ENCODE measurements around the gene SAFB2. TPM values are rescaled to one million over a fixed set of nuclear protein-coding genes. Genes with fewer than 3 reads are reported as not detected.

SAFB2 gene
- total and polyA plus RNA-seq, 2 donors from 2014 or later, result 67.1 to 113 TPM

- H3K27me3 ChIP-seq (ENCODE audit: control insufficient read depth, insufficient read depth, low read length), result no peaks in the 10 kb centered on the region
- H3K4me3 ChIP-seq (ENCODE audit: low read length in 3 of 3), result no peak overlapping the region
- DNase-seq, result no peak
- H3K4me1 ChIP-seq (ENCODE audit: control insufficient read depth in 2 of 3, insufficient read depth in 2 of 3, low read depth in 1 of 3, low read length in 3 of 3), result peaks cover 0 to 4% (median 0%) of the 10 kb centered on the region in 3 donors
- no peaks in the 10 kb centered on the region for H3K9me3 ChIP-seq (ENCODE audit: control insufficient read depth in 2 of 3, insufficient read depth in 1 of 3, low read length in 3 of 3)
- intact Hi-C loops (cut with DNase I), result no loop called here
- peaks cover 8 to 74% (median 50%) of the 10 kb centered on the region in 3 donors for H3K36me3 ChIP-seq (ENCODE audit: control insufficient read depth in 2 of 3, insufficient read depth in 3 of 3, low read length in 3 of 3)
- H3K9ac ChIP-seq (ENCODE audit: low read length in 3 of 3), result no peak overlapping the region
- FAIRE-seq, result no peak
- no peak for TF ChIP-seq CTCF (IDR thresholded peaks at IDR 0.05; ENCODE audit: borderline replicate concordance, extremely low read depth, insufficient read depth)
- H3K27ac ChIP-seq (ENCODE audit: low read depth in 2 of 2, low read length in 2 of 2), result no peak overlapping the region
Observed at GRCh38 chr19:5654931-5655330, 32.4 kb upstream of the SAFB2 start.

DNA sequence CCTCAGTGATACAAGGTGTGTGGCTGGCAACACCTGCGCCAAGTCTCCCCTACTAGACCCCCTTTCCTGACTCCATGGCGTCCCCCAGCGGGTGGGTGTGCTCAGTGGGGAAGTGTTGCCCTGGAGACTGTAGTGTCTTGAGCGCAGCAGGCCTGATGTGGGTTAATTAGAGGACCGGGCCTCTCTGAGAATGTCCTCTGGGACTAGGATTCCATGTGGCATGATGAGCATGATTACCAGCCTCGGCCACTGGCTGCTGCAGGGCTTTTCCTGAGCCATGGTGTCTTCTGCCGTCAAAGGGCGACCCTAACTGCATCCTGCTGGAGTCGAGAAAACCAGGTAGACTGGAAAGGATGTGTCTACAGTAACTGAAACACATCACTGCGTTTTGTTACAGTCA, 29.7 kb upstream of the SAFB2 start:
- no peak for TF ChIP-seq CTCF (IDR thresholded peaks at IDR 0.05; ENCODE audit: borderline replicate concordance, extremely low read depth, insufficient read depth)
- intact Hi-C loops (cut with DNase I), result no loop called here
- no peaks in the 10 kb centered on the region for H3K27me3 ChIP-seq (ENCODE audit: control insufficient read depth, insufficient read depth, low read length)
- FAIRE-seq (no peak), DNase-seq (no peak)
- H3K4me3 ChIP-seq (ENCODE audit: low read length in 3 of 3), result no peak overlapping the region
- H3K4me1 ChIP-seq (ENCODE audit: control insufficient read depth in 2 of 3, insufficient read depth in 2 of 3, low read depth in 1 of 3, low read length in 3 of 3), result peaks cover 0 to 4% (median 0%) of the 10 kb centered on the region in 3 donors
- H3K27ac ChIP-seq (ENCODE audit: low read depth in 2 of 2, low read length in 2 of 2), result no peak overlapping the region
- H3K36me3 ChIP-seq (ENCODE audit: control insufficient read depth in 2 of 3, insufficient read depth in 3 of 3, low read length in 3 of 3), result peaks cover 13 to 77% (median 59%) of the 10 kb centered on the region in 3 donors
- no peaks in the 10 kb centered on the region for H3K9me3 ChIP-seq (ENCODE audit: control insufficient read depth in 2 of 3, insufficient read depth in 1 of 3, low read length in 3 of 3)
- H3K9ac ChIP-seq (ENCODE audit: low read length in 3 of 3), result no peak overlapping the region

DNA sequence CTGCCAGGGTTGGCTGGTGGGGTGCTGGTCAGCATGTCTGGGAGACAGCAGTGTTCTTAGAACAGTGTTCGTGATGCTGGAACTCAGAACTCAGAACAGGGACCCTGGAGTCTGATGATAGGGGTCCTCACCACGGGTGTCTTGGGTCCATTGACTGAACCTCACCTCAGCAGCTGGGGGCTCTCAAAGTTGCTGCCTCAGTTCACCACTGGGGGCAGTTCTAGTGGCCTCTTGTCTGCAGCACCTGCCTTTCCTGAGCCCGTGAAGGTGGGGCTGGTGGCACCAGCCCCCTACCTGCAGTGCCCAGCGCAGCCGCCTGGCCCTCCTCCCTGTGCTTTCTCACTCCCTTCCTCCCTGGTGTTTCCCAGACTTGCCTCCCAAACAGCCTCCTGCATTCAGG, 28.8 kb upstream of the SAFB2 start:
- Histone ChIP-seq H3K9ac (ENCODE audit: low read length in 3 of 3) (no peak overlapping the region), H3K27ac (ENCODE audit: low read depth in 2 of 2, low read length in 2 of 2) (no peak overlapping the region), H3K4me1 (ENCODE audit: control insufficient read depth in 2 of 3, insufficient read depth in 2 of 3, low read depth in 1 of 3, low read length in 3 of 3) (peaks cover 0 to 4% (median 0%) of the 10 kb centered on the region in 3 donors), H3K27me3 (ENCODE audit: control insufficient read depth, insufficient read depth, low read length) (no peaks in the 10 kb centered on the region), H3K36me3 (ENCODE audit: control insufficient read depth in 2 of 3, insufficient read depth in 3 of 3, low read length in 3 of 3) (peaks cover 15 to 82% (median 63%) of the 10 kb centered on the region in 3 donors), H3K9me3 (ENCODE audit: control insufficient read depth in 2 of 3, insufficient read depth in 1 of 3, low read length in 3 of 3) (no peaks in the 10 kb centered on the region), H3K4me3 (ENCODE audit: low read length in 3 of 3) (no peak overlapping the region)
- intact Hi-C loops (cut with DNase I), result no loop called here
- FAIRE-seq, result no peak
- no peak for DNase-seq
- no peak for TF ChIP-seq CTCF (IDR thresholded peaks at IDR 0.05; ENCODE audit: borderline replicate concordance, extremely low read depth, insufficient read depth)

- TF ChIP-seq CTCF (IDR thresholded peaks at IDR 0.05; ENCODE audit: borderline replicate concordance, extremely low read depth, insufficient read depth), result no peak
- Histone ChIP-seq H3K4me1 (ENCODE audit: control insufficient read depth in 2 of 3, insufficient read depth in 2 of 3, low read depth in 1 of 3, low read length in 3 of 3) (no peaks in the 10 kb centered on the region), H3K9ac (ENCODE audit: low read length in 3 of 3) (no peak overlapping the region), H3K27me3 (ENCODE audit: control insufficient read depth, insufficient read depth, low read length) (no peaks in the 10 kb centered on the region), H3K9me3 (ENCODE audit: control insufficient read depth in 2 of 3, insufficient read depth in 1 of 3, low read length in 3 of 3) (no peaks in the 10 kb centered on the region), H3K27ac (ENCODE audit: low read depth in 2 of 2, low read length in 2 of 2) (no peak overlapping the region), H3K4me3 (ENCODE audit: low read length in 3 of 3) (no peak overlapping the region), H3K36me3 (ENCODE audit: control insufficient read depth in 2 of 3, insufficient read depth in 3 of 3, low read length in 3 of 3) (peaks cover 12 to 81% (median 64%) of the 10 kb centered on the region in 3 donors)
- intact Hi-C loops (cut with DNase I), result no loop called here
- no peak for DNase-seq
- FAIRE-seq, result no peak
Observed at GRCh38 chr19:5648464-5648863, 25.9 kb upstream of the SAFB2 start.

All from kidney (tissue), 14 donors.